Activated CD4-positive, alpha-beta T cell treated with anti-CD3 and anti-CD28 coated beads for 1 hour (primary cell): ENCODE measurements around the gene NAA10.

ENCODE experiments used
- DNase-seq: peaks from one replicate; pipeline ENCODE4 v3.0.0-alpha.2; 2020

Gene NAA10

DNA sequence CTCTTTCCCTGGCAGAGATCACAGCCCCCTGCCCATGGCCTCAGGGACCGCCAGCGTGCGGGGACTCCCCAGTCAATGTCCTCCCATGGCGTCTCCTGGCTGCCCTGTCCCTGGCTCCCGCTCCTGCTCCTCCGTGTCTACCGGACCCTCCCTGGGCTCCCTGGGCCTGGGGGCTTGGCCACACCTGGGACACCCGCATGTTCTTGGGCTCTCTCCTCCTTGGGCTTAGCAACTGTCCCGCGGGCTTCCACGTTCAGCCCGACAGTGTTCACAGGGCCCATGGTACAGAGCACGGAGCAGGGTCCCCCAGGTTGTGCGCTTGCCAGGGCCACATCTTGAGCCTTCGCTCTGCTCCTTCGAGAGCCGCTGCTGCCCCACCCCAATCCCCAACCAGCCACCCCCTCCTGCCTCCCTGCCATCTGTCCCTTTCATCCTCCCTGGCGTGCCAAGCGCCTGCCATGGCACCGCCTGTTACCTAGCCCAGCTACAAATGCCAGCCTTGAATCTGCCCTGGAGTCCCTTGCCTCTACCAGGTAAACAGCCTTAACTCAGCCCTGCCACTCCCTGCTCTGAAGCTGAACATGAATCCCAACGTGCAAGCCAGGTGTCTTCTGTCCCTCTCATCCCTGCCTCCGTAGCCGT, 26.5 kb downstream of the NAA10 start:
- DNase-seq = no peak

- no peak for DNase-seq
These were observed 27.4 kb downstream of the NAA10 start for GRCh38 chrX:153907456-153907855.

DNA sequence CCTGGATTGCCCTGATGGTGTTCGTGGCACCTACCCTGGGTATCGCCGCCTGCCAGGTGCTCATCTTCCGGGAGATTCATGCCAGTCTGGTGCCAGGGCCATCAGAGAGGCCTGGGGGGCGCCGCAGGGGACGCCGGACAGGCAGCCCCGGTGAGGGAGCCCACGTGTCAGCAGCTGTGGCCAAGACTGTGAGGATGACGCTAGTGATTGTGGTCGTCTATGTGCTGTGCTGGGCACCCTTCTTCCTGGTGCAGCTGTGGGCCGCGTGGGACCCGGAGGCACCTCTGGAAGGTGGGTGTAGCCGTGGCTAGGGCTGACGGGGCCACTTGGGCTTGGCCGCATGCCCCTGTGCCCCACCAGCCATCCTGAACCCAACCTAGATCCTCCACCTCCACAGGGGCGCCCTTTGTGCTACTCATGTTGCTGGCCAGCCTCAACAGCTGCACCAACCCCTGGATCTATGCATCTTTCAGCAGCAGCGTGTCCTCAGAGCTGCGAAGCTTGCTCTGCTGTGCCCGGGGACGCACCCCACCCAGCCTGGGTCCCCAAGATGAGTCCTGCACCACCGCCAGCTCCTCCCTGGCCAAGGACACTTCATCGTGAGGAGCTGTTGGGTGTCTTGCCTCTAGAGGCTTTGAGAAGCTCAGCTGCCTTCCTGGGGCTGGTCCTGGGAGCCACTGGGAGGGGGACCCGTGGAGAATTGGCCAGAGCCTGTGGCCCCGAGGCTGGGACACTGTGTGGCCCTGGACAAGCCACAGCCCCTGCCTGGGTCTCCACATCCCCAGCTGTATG, 28.5 kb downstream of the NAA10 start:
- no peak for DNase-seq

DNA sequence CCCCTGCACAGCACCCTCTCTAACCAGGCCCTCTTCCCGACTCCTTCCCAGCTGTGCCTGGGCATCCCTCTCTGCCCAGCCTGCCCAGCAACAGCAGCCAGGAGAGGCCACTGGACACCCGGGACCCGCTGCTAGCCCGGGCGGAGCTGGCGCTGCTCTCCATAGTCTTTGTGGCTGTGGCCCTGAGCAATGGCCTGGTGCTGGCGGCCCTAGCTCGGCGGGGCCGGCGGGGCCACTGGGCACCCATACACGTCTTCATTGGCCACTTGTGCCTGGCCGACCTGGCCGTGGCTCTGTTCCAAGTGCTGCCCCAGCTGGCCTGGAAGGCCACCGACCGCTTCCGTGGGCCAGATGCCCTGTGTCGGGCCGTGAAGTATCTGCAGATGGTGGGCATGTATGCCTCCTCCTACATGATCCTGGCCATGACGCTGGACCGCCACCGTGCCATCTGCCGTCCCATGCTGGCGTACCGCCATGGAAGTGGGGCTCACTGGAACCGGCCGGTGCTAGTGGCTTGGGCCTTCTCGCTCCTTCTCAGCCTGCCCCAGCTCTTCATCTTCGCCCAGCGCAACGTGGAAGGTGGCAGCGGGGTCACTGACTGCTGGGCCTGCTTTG, 29.2 kb downstream of the NAA10 start:
- DNase-seq = no peak

DNA sequence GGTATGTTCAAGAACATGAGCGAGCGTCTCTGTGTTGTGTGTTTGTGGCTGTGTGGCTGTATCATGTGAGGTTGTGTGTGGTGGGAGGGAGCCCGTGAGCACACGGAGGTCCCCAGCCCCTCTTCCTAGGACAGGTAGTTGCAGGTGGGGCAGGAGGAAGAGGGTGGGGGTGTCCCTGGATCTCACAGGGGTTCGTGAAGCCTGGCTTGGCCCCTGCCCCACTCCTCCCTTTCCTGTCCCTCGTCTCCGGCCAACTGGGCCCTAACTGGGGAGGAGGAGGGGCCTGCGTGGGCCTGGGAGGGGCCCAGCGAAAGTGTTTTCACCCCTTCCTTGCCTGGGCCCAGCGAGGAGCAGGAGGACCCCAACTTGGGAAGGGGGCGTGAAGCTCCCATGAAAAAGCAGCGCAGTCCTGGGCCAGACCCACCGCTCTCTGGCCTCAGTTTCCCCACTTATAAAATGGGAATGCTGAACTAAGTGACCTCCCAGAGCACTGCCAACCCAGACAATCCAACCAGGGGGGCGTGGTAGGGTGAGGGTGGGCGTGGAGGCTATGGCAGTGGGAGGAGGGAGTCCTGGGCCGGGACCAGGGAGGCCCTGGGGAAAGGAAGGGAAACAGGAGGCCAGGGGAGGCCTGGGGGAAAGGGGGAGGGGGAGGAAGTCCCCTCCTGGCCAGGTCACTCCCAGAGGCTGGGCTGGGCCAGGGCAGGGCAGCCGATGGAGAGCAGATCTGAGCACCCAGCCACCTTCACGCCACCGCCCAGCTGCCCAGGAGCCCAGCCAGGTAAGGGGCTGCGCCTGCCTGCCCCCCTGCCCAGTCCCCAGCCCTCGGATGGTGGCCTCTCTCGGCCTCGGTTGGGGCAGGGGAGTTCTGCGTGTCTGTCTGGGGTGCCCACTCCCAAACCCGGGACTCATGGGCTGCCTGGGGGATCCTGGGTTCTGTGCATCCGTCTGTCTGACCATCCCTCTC, 30.6 kb downstream of the NAA10 start, which contains the start of gene AVPR2:
Gene AVPR2 (plus strand): TSS at position 683 of the 967 bp plus-strand sequence. CDS start 473 bp downstream, outside the sequence.
- DNase-seq = no peak

DNA sequence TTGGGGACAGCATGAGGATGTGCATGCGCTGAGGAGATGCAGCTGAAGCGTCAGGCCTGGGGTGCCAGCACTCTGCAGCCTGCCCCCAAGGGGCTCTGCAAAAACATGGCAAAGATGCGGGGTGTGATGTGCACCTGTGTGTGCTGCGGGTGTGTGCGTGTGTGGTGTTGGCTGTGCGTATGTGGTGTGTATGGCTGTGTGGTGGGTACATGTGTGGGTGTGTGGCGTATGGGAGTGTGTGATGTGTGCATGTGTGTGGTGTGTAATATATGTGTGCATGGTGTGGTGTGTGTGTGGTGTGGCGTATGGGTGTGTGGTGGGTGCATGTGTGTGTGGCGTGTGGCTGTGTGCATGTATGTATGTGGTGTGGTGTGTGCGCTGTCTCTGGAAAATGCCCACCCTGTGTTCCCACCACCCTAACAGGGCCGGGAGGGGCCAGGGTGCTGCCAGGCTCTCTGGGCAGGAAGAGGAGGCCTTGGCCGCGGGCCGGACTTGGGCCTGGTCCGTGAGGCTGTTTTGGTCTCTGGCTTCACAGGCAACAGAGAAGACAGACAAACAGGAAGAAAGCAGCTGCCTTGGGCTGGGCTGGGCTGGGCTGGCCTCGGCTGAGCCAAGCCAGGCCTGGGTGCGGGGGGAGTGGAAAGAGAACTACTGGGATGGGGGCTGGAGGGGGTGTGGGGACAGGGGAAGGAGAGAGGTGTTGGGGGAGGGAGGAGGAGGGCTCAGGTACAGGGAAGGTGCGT, 31.4 kb downstream of the NAA10 start:
- no peak for DNase-seq

GRCh38 chrX:153902385-153902784, 32.5 kb downstream of the NAA10 start:
- DNase-seq = no peak

GRCh38 chrX:153901753-153902140, 33.1 kb downstream of the NAA10 start:
- no peak for DNase-seq

- DNase-seq = peak; percentile 35
These were observed 33.7 kb downstream of the NAA10 start for GRCh38 chrX:153900831-153901752.

DNA sequence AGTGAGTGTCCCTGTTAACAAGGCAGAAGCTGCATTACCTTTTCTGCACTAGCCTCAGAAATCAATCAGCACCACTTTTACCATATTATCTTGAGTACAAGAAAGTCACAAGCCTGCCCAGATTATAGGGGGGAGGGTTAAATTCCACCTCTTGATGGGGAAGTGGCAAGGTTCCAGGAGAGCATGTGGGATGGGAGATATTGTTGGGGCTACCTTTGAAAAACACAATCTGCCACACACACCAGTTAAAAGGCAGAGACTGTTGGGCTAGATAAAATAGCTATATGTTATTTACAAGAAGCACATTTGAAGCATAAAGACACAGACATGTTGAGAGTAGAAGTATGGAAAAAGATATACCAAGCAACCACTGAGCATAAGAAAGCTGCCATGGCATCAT, 36.9 kb downstream of the NAA10 start:
- DNase-seq = no peak

DNA sequence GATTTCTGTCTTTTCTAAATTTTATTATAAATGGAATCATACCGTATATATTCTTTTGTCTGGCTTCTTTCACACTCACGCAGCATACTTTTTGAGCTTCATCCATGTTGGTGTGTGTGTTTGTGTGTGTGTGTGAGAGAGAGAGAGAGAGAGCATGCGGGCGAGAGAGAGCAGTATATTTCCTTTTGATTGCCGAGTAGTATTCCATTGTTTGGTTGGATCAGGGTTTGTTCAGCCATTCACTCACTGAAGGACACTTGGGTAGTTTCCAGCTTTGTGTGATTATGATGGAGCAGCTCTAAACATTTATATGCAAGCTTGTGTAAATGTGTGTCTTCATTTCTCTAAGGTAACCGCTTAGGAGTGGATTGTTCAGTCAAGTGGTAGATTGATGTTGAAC, 45.7 kb downstream of the NAA10 start:
- DNase-seq = no peak

GRCh38 chrX:153888344-153888743, 46.5 kb downstream of the NAA10 start:
- DNase-seq = no peak

GRCh38 chrX:153887385-153887784, 47.5 kb downstream of the NAA10 start:
- DNase-seq = no peak

DNA sequence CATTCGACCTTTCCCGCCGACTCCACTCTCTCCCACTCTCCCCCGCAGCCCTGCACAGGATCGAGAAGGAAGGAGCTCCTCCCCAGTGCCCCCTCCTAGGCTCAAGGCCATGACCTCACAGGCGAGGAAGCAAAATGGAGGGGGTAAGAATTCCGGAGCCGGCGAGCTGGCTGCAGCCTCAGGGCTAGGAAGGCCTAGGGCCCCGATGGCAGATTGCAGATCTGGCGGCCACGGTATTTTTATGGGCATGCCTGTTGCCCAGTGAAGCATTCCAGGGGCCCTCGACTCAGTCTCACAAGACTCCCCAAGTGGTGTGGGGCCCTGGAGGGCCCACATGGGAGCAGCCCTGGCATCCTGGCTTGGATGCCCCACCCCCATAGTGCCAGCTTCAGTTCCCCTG, 47.9 kb downstream of the NAA10 start:
- no peak for DNase-seq

GRCh38 chrX:153885968-153886903, 48.6 kb downstream of the NAA10 start, which contains the start of gene L1CAM:
L1CAM (minus strand) TSS chrX:153886173; CDS start chrX:153875836, 10,337 bp downstream.
- no peak for DNase-seq

DNA sequence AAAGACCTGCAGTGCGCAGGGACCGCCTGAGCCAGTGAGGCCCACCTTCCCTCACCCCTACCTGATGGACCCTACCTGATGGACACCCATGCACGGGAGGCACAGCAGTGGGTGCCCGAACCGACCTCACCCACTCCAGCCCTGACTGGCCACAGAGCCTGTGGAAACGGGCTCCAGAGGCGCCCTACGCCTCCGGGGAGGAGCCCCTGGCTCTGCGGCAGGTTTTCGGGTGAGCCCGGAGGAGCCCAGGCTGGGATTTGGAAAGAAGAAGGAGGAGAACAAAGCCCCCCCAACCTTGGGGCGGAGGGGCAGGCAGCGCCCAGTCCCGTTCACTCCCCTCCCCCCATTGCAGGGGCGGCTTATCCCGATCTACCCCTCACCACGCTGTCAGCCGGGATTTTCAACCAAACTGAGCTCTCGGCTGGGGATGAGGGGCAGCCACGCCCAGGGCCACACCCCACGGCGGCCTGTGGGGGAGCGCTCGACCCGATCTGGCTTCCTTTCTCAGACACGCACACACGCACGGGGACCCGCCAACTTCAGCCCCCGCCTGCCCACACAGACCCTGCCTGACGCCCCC, 49.5 kb downstream of the NAA10 start:
- DNase-seq = no peak

- DNase-seq = no peak
These were observed 50.2 kb downstream of the NAA10 start for GRCh38 chrX:153884590-153884989.

GRCh38 chrX:153884136-153884535, 50.7 kb downstream of the NAA10 start:
- DNase-seq = no peak

- no peak for DNase-seq
These were observed 51.5 kb downstream of the NAA10 start for GRCh38 chrX:153883163-153883843.
